GM21723 (cell line): ENCODE data around the gene PCDHGA1.

Source experiments
- ATAC-seq: cut with Tn5 transposase; IDR thresholded peaks from one replicate; pipeline ENCODE4 v1.9.1; 2021; ENCODE audit warnings: mild to moderate bottlenecking, moderate library complexity; ENCODE audit not compliant: unreplicated experiment

Gene PCDHGA1

GRCh38 chr5:141528291-141528984 is 198.1 kb downstream of the PCDHGA1 start:
- no peak for ATAC-seq

DNA sequence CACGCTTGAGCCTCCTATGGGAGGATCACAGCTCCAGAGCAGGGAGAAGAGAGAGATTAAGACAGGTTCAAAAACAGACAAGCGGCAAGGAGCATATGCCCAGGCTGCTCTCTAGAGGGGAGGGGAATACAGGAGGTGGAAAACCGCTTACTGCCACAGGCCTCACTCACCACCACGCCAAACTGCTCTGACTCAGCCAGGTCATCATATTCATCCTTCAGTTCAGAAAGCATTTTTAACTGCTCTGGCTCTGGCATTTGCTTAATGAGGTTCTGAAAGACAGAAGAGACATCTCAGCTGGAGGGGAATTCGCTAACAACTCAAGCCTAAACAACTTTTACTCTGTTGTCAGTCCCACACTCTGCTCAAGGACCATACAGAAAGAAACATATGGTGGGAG is 198.7 kb downstream of the PCDHGA1 start:
- peak; percentile 53 for ATAC-seq

DNA sequence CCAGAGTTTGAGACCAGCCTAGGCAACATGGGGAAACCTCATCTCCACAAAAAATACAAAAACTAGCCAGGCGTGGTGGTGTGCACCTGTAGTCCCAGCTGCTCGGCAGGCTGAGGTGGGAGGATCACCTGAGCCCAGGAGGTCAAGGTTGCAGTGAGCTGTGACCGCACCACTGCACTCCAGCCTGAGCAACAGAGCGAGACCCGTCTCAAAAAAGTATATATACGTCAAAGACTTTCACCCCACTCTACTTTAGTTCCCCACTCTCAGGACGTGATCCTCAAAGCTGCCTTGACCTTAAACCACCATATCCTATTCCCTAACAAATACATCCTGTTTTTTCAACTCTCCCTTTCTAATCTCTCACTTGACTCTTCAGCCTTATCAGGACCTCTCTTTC is 199.6 kb downstream of the PCDHGA1 start:
- ATAC-seq = peak; percentile 49

- ATAC-seq = no peak
Observed at GRCh38 chr5:141532726-141533125, 202.4 kb downstream of the PCDHGA1 start.

DNA sequence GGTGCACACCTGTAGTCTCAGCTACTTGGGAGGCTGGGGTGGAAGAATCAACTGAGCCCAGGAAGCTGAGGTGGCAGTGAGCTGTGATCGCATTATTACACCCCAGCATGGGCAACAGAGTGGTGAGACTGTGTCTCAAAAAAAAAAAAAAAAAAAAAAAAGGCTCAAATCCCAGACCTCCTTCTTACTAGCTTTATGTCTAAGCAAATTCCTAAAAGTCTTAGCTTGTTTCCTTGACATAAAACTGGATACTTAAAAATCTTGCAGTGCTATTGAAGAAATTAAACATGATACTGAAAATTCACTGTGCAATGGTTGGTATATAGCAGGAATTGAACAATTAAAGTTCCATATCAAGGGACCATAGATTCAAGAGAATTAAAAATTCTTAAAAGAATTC is 203.6 kb downstream of the PCDHGA1 start:
- ATAC-seq = no peak

GRCh38 chr5:141534492-141535213 is 204.3 kb downstream of the PCDHGA1 start:
- ATAC-seq = no peak

- no peak for ATAC-seq
Observed at GRCh38 chr5:141543053-141543452, 212.7 kb downstream of the PCDHGA1 start.

DNA sequence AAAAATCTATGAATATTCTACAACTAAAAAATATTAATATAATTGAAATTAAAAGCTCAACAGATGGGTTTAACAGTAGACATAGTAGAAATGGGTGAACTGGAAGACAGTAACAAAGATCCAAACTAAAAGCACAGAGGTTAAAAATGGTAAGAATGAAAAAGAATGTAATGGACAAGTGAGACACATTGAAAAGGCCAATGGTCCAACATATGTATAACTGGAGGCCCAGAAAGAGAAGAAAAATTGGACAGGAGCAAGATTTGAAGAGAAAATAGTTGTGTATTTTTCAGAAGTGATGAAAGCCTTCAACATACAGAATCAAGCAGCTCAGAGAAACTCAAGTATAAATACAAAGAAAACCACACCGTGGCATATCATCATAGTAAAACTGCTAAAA is 217.2 kb downstream of the PCDHGA1 start:
- ATAC-seq = no peak

- no peak for ATAC-seq
Observed at GRCh38 chr5:141547921-141548320, 217.6 kb downstream of the PCDHGA1 start.

- ATAC-seq = no peak
Observed at GRCh38 chr5:141557681-141558136, 227.4 kb downstream of the PCDHGA1 start.

DNA sequence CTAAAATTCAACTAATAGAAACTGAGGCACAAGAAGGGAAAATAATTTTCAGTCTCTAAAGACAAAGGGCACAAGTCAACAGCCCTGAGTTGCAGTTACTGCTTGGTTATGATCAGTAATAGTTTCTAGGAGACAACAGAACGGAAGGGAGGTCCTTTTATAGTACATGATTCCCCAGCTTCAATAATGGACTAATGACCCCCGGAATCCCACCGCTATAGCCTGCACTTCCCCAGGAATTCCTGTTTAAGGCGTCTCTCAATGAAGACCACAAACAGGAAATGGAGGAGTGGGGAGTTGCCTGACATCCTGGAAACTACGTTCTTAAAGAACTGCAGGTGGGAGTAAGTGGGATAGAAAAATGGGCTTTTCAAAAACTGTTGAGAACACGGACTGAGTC is 227.8 kb downstream of the PCDHGA1 start:
- ATAC-seq = no peak

- no peak for ATAC-seq
Observed at GRCh38 chr5:141559461-141559860, 229.1 kb downstream of the PCDHGA1 start.

- no peak for ATAC-seq
Observed at GRCh38 chr5:141560151-141560550, 229.8 kb downstream of the PCDHGA1 start.

GRCh38 chr5:141560725-141561483 is 230.6 kb downstream of the PCDHGA1 start:
- no peak for ATAC-seq
